HEK293T (cell line): ENCODE data around the gene BLZF1.

Experiments used
- ARNT ChIP-seq: fragments of 450-650 bp; IDR thresholded peaks from 2 replicates; pipeline ENCODE4 v1.6.1; 2017; ENCODE audit warnings: mild to moderate bottlenecking
- BHLHE40 ChIP-seq: fragments of 450-650 bp; IDR thresholded peaks from 2 replicates; pipeline ENCODE4 v1.6.1; 2016; ENCODE audit warnings: mild to moderate bottlenecking, moderate library complexity, borderline replicate concordance
- CTBP1 ChIP-seq: fragments of 450-650 bp; IDR thresholded peaks from 2 replicates; pipeline ENCODE4 v1.6.1; 2016; ENCODE audit warnings: borderline replicate concordance
- ELF4 ChIP-seq: fragments of 450-650 bp; IDR thresholded peaks from 2 replicates; pipeline ENCODE4 v1.6.1; 2017; ENCODE audit warnings: antibody characterized with exemption
- FOXK2 ChIP-seq: fragments of 450-650 bp; IDR thresholded peaks from 2 replicates; pipeline ENCODE4 v1.6.1; 2016; ENCODE audit warnings: mild to moderate bottlenecking
- FOXM1 ChIP-seq: fragments of 450-650 bp; IDR thresholded peaks from 2 replicates; pipeline ENCODE4 v1.6.1; 2017; ENCODE audit warnings: mild to moderate bottlenecking, borderline replicate concordance
- L3MBTL2 ChIP-seq: fragments of 450-650 bp; conservative IDR thresholded peaks from 2 replicates; pipeline ENCODE4 v1.6.1; 2016; ENCODE audit warnings: mild to moderate bottlenecking
- LEF1 ChIP-seq: fragments of 450-650 bp; IDR thresholded peaks from 2 replicates; pipeline ENCODE4 v1.6.1; 2017; ENCODE audit warnings: mild to moderate bottlenecking, borderline replicate concordance
- NFRKB ChIP-seq: fragments of 450-650 bp; IDR thresholded peaks from 2 replicates; pipeline ENCODE4 v1.6.1; 2016; ENCODE audit warnings: mild to moderate bottlenecking, moderate library complexity
- SUZ12 ChIP-seq: fragments of 450-650 bp; IDR thresholded peaks from 2 replicates; pipeline ENCODE4 v1.6.1; 2016; ENCODE audit warnings: mild to moderate bottlenecking
- TARDBP ChIP-seq: fragments of 450-650 bp; IDR thresholded peaks from 2 replicates; pipeline ENCODE4 v1.6.1; 2016
- ZNF384 ChIP-seq: fragments of 450-650 bp; IDR thresholded peaks from 2 replicates; pipeline ENCODE4 v1.6.1; 2016

DNA sequence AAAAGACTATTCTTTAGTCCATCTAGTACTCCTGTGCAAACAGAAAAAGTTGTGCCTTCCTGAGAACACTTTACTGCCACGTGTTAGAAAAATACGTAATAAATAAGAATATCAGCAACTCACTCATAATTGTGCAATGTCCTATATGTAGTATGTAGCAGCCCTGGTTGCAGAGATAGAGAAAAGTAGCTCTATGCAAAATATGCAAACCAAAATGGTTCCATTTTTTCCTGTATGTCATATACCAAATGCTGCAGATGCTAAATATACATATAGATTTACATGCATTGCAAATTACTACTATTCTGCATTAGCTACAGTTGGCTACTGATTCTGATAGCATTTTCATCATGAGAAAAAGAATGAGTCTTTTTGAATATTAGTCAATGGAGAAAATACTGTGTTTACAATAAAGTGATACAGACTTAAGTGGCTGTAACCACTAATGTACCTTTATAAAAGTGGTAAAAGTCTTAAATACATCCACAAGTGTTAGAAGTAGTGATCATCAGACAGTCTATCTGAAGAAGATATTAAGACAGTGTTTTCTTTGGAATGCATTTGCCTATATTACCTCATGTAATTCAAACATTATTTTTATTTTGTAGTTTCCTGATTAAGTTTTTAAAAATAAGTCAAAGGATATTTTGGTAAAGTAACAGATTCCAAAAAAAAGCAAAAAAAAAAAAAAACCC is 20.2 kb upstream of the BLZF1 start:
- TF ChIP-seq FOXK2 (no peak), FOXM1 (no peak), ARNT (no peak), LEF1 (no peak), ZNF384 (no peak), SUZ12 (no peak), ELF4 (no peak), CTBP1 (no peak), L3MBTL2 (no peak), NFRKB (no peak), TARDBP (no peak), BHLHE40 (no peak)
